Head of caudate nucleus (tissue), 42 donors: Measurements from ENCODE around the gene KDM4B.
A peak's percentile ranks its signal among the peaks of the same experiment; 100 is the strongest.

ENCODE experiments used
- DNase-seq, 42 donors: peaks; one replicate each; pipeline versions ENCODE4 v3.0.0 to v3.0.0-alpha.2; 2020 to 2021; ENCODE audit warnings: mixed read lengths in 7 of 42
- intact Hi-C: fragments of 100-400 bp; cut with DNase I; formaldehyde crosslinking; loops from one replicate; pipeline ENCODE4 v1.15.0; 2022

KDM4B gene

GRCh38 chr19:5091018-5091683 is 122.2 kb downstream of the KDM4B start:
- intact Hi-C loops = no loop called here
- peak in 37 of 42 donors; percentile 19 to 80 (median 60) for DNase-seq

- DNase-seq = no peak
- intact Hi-C loops = no loop called here
Observed at GRCh38 chr19:5091684-5092480, 123.0 kb downstream of the KDM4B start.

GRCh38 chr19:5092481-5092843 is 123.5 kb downstream of the KDM4B start:
- intact Hi-C loops = no loop called here
- no peak for DNase-seq

- intact Hi-C loops = no loop called here
- DNase-seq = peak in 29 of 42 donors; percentile 16 to 67 (median 46)
Observed at GRCh38 chr19:5093297-5093928, 124.5 kb downstream of the KDM4B start.

GRCh38 chr19:5093948-5094718 is 125.2 kb downstream of the KDM4B start:
- intact Hi-C loops = no loop called here
- no peak for DNase-seq

GRCh38 chr19:5094768-5095567 is 126.1 kb downstream of the KDM4B start:
- DNase-seq = no peak
- intact Hi-C loops = no loop called here

GRCh38 chr19:5095568-5095850 is 126.6 kb downstream of the KDM4B start:
- DNase-seq = no peak

GRCh38 chr19:5096536-5096935 is 127.6 kb downstream of the KDM4B start:
- peak in 30 of 42 donors; percentile 29 to 75 (median 54) for DNase-seq
- intact Hi-C loops = no loop called here

More at GRCh38 chr19:5095568-5095850, 126.6 kb downstream of the KDM4B start:
- intact Hi-C loops = no loop called here

- intact Hi-C loops = no loop called here
- DNase-seq = no peak
Observed at GRCh38 chr19:5097331-5097930, 128.5 kb downstream of the KDM4B start.

GRCh38 chr19:5097959-5098623 is 129.2 kb downstream of the KDM4B start:
- DNase-seq = no peak
- intact Hi-C loops = no loop called here

- DNase-seq = no peak
- intact Hi-C loops = no loop called here
Observed at GRCh38 chr19:5098646-5099045, 129.7 kb downstream of the KDM4B start.

- DNase-seq = no peak
- intact Hi-C loops = no loop called here
Observed at GRCh38 chr19:5099701-5100221, 130.8 kb downstream of the KDM4B start.

GRCh38 chr19:5101871-5102270 is 133.0 kb downstream of the KDM4B start:
- DNase-seq = no peak
- intact Hi-C loops = no loop called here

- DNase-seq = no peak
- intact Hi-C loops = no loop called here
Observed at GRCh38 chr19:5102520-5102919, 133.6 kb downstream of the KDM4B start.

- intact Hi-C loops = no loop called here
- peak in 39 of 42 donors; percentile 33 to 81 (median 57) for DNase-seq
Observed at GRCh38 chr19:5103061-5103701, 134.3 kb downstream of the KDM4B start.

- DNase-seq = peak in 13 of 42 donors; percentile 26 to 56 (median 39)
- intact Hi-C loops = no loop called here
Observed at GRCh38 chr19:5103812-5104410, 135.0 kb downstream of the KDM4B start.

- DNase-seq = no peak
- intact Hi-C loops = no loop called here
Observed at GRCh38 chr19:5104871-5105351, 136.0 kb downstream of the KDM4B start.
